Fibroblast of the aortic adventitia (primary cell): ENCODE data around the gene CLSTN2. TPM values are rescaled to one million over a fixed set of nuclear protein-coding genes. Genes with fewer than 3 reads are reported as not detected.

ENCODE experiments used
- DNase-seq: peaks from one replicate; pipeline ENCODE4 v3.0.0-alpha.2; 2010; ENCODE audit warnings: low read depth
- H3K4me3 ChIP-seq: 2 replicates; pipeline ENCODE4 v1.5.1; 2011; ENCODE audit warnings: low read depth, mild to moderate bottlenecking, control low read depth, low read length, moderate library complexity
- total RNA-seq: library from RNA; depleted of rRNA; stranded (reverse); fragments of >200 nt; gene quantifications from 2 replicates; pipeline ENCODE4 v1.2.3, GENCODE V29; 2012; ENCODE audit warnings: low replicate concordance
- TF ChIP-seq, protein P1 (sequence below): IDR thresholded peaks from 2 replicates; pipeline ENCODE4 v1.5.1; 2011; ENCODE audit warnings: mild to moderate bottlenecking, low read length, control low read depth, inconsistent platforms; ENCODE audit not compliant: insufficient read depth

The CLSTN2 gene
- total RNA-seq, 1 donor, result 3.2 TPM

DNA sequence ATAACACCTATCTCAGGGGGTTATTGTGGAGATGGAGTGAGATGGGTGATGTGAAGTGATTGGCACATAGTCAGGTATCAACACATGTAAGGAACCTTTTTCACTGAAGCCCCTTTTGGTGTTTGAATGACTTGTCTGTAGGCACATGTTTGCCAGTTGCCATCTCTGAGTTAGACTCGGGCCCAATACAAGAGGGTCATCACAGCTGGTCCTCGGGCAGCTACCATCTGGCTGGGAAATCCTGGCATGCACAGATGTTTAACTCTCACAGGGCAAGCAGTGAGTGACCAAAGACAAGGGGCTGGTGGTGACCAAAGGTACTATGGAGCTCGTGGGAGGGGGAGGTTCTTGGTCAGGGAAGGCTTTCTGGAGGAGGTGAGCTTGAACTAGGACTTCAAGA lies 118.8 kb downstream of the CLSTN2 start:
- TF ChIP-seq, protein P1, sequence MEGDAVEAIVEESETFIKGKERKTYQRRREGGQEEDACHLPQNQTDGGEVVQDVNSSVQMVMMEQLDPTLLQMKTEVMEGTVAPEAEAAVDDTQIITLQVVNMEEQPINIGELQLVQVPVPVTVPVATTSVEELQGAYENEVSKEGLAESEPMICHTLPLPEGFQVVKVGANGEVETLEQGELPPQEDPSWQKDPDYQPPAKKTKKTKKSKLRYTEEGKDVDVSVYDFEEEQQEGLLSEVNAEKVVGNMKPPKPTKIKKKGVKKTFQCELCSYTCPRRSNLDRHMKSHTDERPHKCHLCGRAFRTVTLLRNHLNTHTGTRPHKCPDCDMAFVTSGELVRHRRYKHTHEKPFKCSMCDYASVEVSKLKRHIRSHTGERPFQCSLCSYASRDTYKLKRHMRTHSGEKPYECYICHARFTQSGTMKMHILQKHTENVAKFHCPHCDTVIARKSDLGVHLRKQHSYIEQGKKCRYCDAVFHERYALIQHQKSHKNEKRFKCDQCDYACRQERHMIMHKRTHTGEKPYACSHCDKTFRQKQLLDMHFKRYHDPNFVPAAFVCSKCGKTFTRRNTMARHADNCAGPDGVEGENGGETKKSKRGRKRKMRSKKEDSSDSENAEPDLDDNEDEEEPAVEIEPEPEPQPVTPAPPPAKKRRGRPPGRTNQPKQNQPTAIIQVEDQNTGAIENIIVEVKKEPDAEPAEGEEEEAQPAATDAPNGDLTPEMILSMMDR, result no peak
- DNase-seq, result no peak
- no peak overlapping the region for H3K4me3 ChIP-seq

- no peak for DNase-seq
Measured at GRCh38 chr3:140055092-140055791, 120.3 kb downstream of the CLSTN2 start.

GRCh38 chr3:140056047-140056446 lies 121.1 kb downstream of the CLSTN2 start:
- H3K4me3 ChIP-seq, result no peak overlapping the region
- TF ChIP-seq, protein P1, result no peak
- no peak for DNase-seq

More at GRCh38 chr3:140055092-140055791, 120.3 kb downstream of the CLSTN2 start:
- no peak overlapping the region for H3K4me3 ChIP-seq
- TF ChIP-seq, protein P1, result no peak

DNA sequence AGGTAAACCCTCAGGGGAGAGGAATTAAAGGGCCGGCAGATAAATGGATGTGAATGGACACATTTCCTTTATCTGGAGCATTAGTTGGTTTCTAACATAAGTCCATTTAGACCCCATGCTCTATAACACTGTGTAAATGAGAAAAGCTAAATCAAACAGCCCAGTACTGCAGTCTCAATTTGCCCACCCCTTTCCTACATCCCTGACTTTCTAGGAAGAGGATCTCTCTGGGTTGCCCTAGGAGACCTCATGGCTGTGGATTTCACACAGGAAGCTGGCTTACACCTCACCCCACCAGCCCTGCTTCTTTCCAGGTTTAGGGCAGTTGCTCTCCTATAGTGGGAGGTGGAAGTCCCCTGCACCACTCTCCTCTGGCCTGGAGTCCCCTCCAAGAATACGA lies 126.2 kb downstream of the CLSTN2 start:
- TF ChIP-seq, protein P1, result no peak
- no peak overlapping the region for H3K4me3 ChIP-seq
- DNase-seq, result no peak

GRCh38 chr3:140062461-140062860 lies 127.5 kb downstream of the CLSTN2 start:
- TF ChIP-seq, protein P1, result no peak
- H3K4me3 ChIP-seq, result no peak overlapping the region
- DNase-seq, result no peak

DNA sequence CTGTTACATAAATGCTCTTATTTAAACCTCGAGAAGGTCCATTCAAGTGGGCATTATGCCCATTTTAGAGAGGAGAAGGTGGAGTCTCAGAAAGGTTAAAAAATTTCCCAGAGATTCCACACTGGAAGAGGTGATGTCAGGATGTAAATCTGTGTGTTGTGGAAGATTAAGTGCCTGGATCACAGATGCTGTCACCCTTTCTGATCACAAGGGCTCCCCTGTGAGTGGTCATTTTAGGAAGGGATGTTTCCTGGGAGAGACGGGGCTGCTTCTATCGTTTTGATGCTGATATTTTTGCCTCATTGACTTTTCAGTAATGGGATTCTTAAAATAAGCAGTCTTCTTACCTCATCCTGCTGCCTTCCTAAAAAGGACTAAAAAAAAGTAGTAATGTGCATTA lies 132.5 kb downstream of the CLSTN2 start:
- TF ChIP-seq, protein P1, result no peak
- DNase-seq, result no peak
- H3K4me3 ChIP-seq, result no peak overlapping the region

- DNase-seq, result no peak
- H3K4me3 ChIP-seq, result no peak overlapping the region
- TF ChIP-seq, protein P1, result no peak
Measured at GRCh38 chr3:140068494-140069017, 133.6 kb downstream of the CLSTN2 start.
